Muscle of leg (tissue), 11 donors: ENCODE measurements around the gene MTMR3. TPM values are rescaled to one million over a fixed set of nuclear protein-coding genes. Genes with fewer than 3 reads are reported as not detected.

Experiments used
- DNase-seq: peaks from one replicate; pipeline ENCODE4 v3.0.0; 2013
- H3K27ac ChIP-seq: one replicate; pipeline ENCODE4 v1.5.1; 2013; ENCODE audit warnings: mild to moderate bottlenecking, low read length, control low read depth
- H3K27me3 ChIP-seq: one replicate; pipeline ENCODE4 v1.6.1; 2013; ENCODE audit warnings: low read length; ENCODE audit not compliant: control insufficient read depth, insufficient read depth
- H3K36me3 ChIP-seq: one replicate; pipeline ENCODE4 v1.6.1; 2013; ENCODE audit warnings: low read length; ENCODE audit not compliant: control insufficient read depth, insufficient read depth
- H3K4me1 ChIP-seq: one replicate; pipeline ENCODE4 v1.6.1; 2013; ENCODE audit warnings: low read length; ENCODE audit not compliant: control insufficient read depth, insufficient read depth
- H3K4me3 ChIP-seq: one replicate; pipeline ENCODE4 v1.5.1; 2013; ENCODE audit warnings: low read length, control low read depth
- H3K9me3 ChIP-seq: replicated peaks from 2 replicates; pipeline ENCODE4 v1.6.1; 2013; ENCODE audit warnings: low read depth, low read length; ENCODE audit not compliant: control insufficient read depth
- WGBS: methylation state at CpG from one replicate; pipeline ENCODE4 v1.1.5; 2013; ENCODE audit warnings: missing lambda C conversion rate; ENCODE audit not compliant: insufficient coverage; 5-methylcytosine and 5-hydroxymethylcytosine counted together
- polyA plus RNA-seq, 8 donors: library from polyadenylated mRNA; unstranded; fragments of 120-200 nt; gene quantifications; one replicate each; pipeline versions ENCODE4 v1.2.1 to v1.2.3, GENCODE V29; 2013; ENCODE audit warnings: inconsistent platforms in 1 of 8, low replicate concordance in 1 of 8; ENCODE audit not compliant: insufficient read length in 8 of 8, insufficient read depth in 1 of 8
- total RNA-seq: library from RNA; stranded (reverse); fragments of 120-200 nt; gene quantifications from one replicate; pipeline ENCODE4 v1.2.4, GENCODE V29; 2013

MTMR3 gene
- total and polyA plus RNA-seq, 9 donors = 23.6 to 29.1 (median 25.7) TPM

DNA sequence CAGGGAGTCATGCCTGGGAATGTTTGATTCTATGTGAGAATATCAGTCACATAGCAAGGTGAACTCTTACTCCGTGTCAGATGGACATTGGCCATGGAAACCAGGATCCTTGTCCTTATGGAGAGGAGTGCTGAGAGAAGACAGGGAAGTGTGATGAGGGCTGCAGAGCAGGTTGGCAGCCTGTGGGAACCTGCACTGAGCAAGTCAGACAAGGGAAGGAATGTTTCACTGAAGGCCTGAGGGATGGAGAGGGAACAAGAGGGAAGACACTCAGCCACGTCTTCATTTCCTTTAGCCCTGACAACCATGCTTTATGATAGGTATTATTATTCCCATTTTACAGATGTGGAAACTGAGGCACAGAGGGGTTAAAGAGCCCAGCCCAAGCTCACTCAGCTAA, 158.9 kb downstream of the MTMR3 start:
- Histone ChIP-seq H3K27me3 (peaks cover 3% of the 10 kb centered on the region), H3K4me1 (peaks cover 6% of the 10 kb centered on the region), H3K36me3 (no peaks in the 10 kb centered on the region), H3K27ac (no peak overlapping the region), H3K9me3 (no peaks in the 10 kb centered on the region), H3K4me3 (no peak overlapping the region)
- DNase-seq = no peak
- WGBS = 93% methylated on average over 1 of the region's 2 CpGs

DNA sequence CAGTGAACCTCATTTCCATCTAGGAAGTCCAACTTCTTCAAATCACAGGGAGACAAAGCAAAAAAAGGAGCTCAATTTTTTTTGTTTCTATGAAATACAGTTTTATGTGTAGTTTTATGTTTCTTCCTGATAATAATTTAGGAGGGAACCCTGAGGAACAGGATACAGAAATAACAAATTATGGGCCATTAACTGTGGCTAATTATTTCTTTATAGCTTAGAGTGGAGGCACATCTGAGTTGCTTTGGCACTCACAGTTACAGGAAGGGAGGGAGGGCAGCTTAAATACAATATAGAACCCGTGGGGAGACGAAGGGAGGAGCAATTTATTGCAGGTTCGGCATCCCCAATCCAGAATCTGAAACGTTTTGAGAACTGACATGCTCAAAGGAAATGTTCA, 160.2 kb downstream of the MTMR3 start:
- no peak overlapping the region for H3K27ac ChIP-seq

DNA sequence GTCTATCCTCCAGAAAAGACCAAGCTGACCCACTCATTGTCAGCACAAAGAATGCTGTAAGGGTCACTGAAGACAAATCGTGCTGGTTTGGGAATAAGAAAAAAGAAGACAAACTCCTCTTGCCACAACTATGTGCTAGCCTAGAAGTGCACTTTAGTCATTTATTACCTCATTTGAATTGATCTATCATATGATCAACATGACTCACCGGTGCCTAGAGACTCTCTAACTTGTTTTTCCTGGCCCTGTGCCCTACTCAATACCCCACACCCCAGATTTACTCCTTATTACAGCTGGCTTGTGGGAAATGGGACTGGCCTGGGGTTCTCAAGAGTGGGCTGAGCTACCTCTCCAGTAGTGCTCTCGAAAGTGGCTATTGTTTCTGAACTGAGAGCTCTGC, 161.4 kb downstream of the MTMR3 start:
- WGBS = 29% methylated on average over 1 of the region's 3 CpGs

More for the DNA sequence above, 160.2 kb downstream of the MTMR3 start:
- WGBS = 23% methylated on average over 4 of the region's 4 CpGs
- no peak for DNase-seq
- peaks cover 6% of the 10 kb centered on the region for H3K4me1 ChIP-seq
- no peak overlapping the region for H3K4me3 ChIP-seq
- H3K36me3 ChIP-seq = no peaks in the 10 kb centered on the region
- peaks cover 3% of the 10 kb centered on the region for H3K27me3 ChIP-seq
- no peaks in the 10 kb centered on the region for H3K9me3 ChIP-seq

DNA sequence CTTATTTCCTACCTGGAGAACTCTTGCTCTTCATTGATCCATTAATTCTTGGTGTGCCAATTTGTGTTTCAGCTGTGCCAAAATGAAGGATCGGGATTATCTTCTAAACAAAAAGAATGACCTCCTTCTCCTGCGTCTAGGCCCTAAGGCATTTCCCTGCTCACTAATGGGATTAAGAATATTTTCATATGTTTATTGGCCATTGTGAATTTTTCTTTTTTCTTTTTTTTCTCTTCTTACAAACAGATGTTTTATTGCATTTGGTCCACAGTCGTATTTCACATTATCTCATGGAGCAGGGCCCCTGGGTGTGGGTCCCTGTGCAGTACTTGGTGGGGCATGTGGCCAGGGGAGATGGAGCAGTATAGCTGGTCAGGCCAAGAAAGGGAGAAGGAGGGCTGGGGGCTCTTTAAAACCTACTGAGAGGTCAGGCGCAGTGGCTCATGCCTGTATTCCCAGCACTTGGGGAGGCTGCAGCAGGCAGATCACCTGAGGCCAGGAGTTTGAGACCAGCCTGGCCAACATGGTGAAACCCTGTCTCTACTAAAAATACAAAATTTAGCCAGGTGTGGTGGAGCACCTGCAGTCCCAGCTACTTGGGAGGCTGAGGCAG, 162.0 kb downstream of the MTMR3 start:
- H3K4me1 ChIP-seq = peaks cover 6% of the 10 kb centered on the region
- no CpG with 5 or more reads among the region's 4 CpGs for WGBS
- peak; percentile 42 for DNase-seq

More for the DNA sequence above, 161.4 kb downstream of the MTMR3 start:
- H3K27me3 ChIP-seq = peaks cover 3% of the 10 kb centered on the region
- no peak overlapping the region for H3K4me3 ChIP-seq
- no peaks in the 10 kb centered on the region for H3K9me3 ChIP-seq
- peak; percentile 91 for DNase-seq
- H3K4me1 ChIP-seq = peaks cover 6% of the 10 kb centered on the region
- H3K27ac ChIP-seq = peak overlapping the region; percentile 62
- no peaks in the 10 kb centered on the region for H3K36me3 ChIP-seq

DNA sequence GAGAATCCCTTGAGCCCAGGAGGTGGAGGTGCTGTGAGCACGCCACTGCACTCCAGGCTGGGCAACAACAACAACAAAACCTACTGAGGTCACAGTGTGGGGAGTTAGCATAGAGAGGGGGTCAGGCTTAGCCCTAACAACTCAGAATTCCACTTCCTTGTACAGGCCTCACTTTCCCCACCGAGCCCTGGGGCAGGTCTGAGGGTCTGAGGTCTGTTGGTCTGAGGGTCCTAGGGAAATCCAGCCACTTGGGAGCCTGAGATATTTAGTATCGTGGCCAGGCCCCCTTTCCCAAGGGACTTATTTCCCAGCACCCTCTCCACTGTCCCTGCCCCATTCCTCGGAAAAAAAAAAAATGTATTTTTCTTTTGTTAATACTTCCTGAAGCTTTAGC, 162.5 kb downstream of the MTMR3 start:
- Histone ChIP-seq H3K36me3 (no peaks in the 10 kb centered on the region), H3K27me3 (peaks cover 3% of the 10 kb centered on the region), H3K9me3 (no peaks in the 10 kb centered on the region), H3K27ac (no peak overlapping the region), H3K4me1 (peaks cover 6% of the 10 kb centered on the region), H3K4me3 (no peak overlapping the region)
- DNase-seq = no peak
- 20% methylated on average over 1 of the region's 4 CpGs for WGBS

More for the DNA sequence above, 162.0 kb downstream of the MTMR3 start:
- H3K9me3 ChIP-seq = no peaks in the 10 kb centered on the region
- no peak overlapping the region for H3K4me3 ChIP-seq
- peaks cover 3% of the 10 kb centered on the region for H3K27me3 ChIP-seq
- H3K27ac ChIP-seq = peak overlapping the region; percentile 62
- no peaks in the 10 kb centered on the region for H3K36me3 ChIP-seq

DNA sequence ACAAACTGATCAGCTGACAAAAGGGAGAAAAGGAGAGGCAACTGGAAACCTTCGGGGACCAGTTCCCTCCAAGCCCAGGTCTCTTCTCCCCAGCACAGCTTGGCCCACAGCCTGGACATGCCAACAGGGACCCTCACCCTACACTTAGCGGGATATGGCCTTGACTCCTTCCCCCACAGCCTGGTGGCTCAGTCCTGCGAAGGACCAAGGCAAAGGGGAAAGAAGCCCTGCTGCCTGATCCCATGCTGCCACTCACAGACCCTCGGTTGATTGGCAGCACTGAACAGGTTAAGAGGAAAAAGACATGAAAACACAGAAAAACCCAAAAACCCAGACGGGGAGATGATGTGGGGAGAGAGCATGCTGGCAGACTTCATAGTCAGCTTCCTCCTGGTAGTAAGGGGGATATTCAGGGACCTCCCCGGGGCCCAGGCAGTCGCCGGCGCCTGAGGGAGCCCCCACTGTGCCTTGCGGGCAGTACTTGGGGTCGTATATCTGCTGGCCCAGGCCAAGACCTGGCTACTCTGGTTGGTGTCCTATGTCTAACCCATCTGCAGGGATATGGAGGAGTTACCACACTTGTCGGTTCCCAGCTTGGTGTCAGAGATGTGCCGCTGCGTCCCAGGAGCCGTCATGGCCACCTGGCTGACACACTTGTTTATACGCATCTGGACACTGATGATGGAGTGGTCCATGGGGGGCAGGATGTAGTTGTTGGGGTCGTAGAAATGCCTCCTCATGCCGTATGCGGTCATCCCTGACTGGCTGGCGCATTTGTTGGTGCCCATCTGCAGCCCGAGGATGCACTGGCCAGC, 163.1 kb downstream of the MTMR3 start:
- H3K27ac ChIP-seq = no peak overlapping the region
- no peak overlapping the region for H3K4me3 ChIP-seq
- no peaks in the 10 kb centered on the region for H3K9me3 ChIP-seq
- peaks cover 6% of the 10 kb centered on the region for H3K4me1 ChIP-seq
- DNase-seq = no peak
- 90% methylated on average over 15 of the region's 21 CpGs for WGBS
- no peaks in the 10 kb centered on the region for H3K36me3 ChIP-seq
- peaks cover 3% of the 10 kb centered on the region for H3K27me3 ChIP-seq

DNA sequence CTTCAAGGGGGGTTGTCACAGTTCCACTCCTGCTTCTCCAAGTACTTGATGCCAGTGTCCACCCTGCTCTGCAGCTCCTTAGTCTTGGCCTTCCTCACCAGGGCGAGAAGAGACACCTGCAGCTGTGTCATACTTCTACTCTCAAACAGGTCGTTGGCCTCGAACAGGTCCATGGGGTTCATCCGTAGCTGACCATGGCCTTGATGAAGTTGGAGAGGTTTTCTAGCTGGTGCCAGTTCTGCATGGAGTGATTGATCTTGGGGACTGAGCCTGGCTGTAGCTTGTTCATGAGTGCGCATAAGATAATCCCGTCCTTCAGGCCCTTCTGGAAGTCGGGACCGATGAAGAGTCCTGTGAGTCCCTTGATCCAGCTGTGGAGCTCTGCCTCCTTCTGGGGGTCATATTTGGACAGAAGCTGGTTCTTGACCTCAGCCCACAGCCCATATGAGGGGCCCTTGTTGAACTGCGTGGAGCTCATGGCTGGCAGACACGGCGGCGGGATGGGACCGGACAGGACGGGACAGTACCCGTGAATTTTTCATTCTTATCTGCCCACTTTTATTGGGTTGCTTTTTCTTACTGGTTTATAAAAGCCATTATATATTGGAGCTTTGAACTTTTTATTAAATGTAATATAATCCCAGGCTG, 163.9 kb downstream of the MTMR3 start:
- Histone ChIP-seq H3K4me3 (no peak overlapping the region), H3K27ac (no peak overlapping the region), H3K4me1 (peaks cover 6% of the 10 kb centered on the region), H3K36me3 (no peaks in the 10 kb centered on the region), H3K9me3 (no peaks in the 10 kb centered on the region), H3K27me3 (peaks cover 3% of the 10 kb centered on the region)
- no peak for DNase-seq
- WGBS = 95% methylated on average over 6 of the region's 15 CpGs

DNA sequence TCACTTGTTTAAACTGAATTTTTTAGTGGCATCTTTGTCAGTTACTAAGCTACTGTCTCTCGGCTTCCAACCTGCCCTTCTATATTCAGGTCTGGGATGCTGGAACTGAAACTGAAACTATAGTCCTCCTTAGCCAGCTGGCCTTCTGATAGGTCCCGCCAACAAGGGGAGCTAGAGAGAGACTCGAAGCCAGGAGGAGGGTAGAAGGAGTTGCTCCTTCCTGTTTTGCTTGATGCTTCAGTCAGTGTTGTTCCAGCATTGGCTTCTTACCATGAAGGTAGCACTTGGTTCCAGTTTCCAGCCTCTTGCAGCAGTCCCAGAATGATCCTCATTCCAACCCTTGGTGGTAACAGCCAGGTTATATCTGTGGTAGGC, 164.4 kb downstream of the MTMR3 start:
- Histone ChIP-seq H3K27me3 (peaks cover 3% of the 10 kb centered on the region), H3K27ac (no peak overlapping the region), H3K4me1 (peaks cover 6% of the 10 kb centered on the region), H3K36me3 (no peaks in the 10 kb centered on the region), H3K9me3 (no peaks in the 10 kb centered on the region), H3K4me3 (no peak overlapping the region)
- DNase-seq = no peak
- WGBS = 46% methylated on average over 2 of the region's 3 CpGs

DNA sequence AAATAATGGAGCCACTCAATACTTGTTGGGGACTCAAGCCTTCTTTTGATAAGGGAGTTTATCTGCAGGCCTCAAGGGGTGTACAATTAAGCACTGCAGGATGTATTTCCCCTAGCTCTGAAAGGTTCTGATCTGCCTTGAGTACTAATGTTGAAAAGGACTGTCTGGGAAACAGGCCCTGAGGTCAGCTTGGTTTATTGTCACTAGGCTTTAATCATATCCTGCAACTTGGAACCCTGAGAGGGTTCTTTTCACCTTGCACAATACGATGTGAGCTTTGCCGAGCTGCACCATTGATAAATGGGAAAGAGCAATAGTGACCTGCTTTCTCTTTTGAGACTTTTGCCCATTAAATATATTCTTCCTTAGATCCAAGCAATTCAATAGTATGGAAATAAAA, 165.7 kb downstream of the MTMR3 start:
- no peak overlapping the region for H3K4me3 ChIP-seq
- no peaks in the 10 kb centered on the region for H3K9me3 ChIP-seq
- no peak for DNase-seq
- H3K27me3 ChIP-seq = no peaks in the 10 kb centered on the region
- H3K4me1 ChIP-seq = peaks cover 6% of the 10 kb centered on the region
- WGBS = no CpG with 5 or more reads among the region's 2 CpGs
- H3K36me3 ChIP-seq = no peaks in the 10 kb centered on the region
- H3K27ac ChIP-seq = no peak overlapping the region

DNA sequence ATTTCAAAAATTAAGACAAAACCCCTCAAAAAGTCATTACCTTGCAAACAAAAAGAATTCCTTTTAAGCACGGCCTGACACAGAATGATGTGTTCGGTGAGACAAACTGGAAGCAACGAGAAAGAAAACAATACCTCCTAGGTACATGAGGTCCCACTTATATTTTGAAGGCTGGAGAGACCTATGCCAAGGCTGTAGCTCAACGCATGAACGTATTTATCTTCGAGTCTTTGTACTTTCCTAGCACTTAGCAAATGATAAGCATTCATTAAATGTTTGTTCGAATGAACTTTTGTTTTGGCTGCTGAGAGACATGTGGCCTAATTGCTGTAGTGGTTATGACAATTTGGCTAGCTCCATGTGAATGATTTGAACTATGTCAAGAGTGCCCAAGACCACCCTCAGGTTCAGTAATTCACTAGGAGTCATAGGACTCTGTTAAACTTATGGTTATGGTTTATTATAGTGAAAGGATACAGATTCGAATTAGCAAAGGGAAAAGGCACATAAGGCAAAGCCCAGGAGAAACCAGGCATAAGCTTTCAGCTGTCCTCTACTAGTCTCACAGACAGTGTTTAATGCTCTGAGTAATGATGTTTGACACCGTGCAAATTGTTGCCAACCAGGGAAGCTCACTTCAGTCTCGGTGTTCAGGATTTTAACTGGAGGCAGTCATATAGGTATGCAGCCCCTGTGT, 171.2 kb downstream of the MTMR3 start:
- Histone ChIP-seq H3K27ac (no peak overlapping the region), H3K4me3 (no peak overlapping the region), H3K27me3 (no peaks in the 10 kb centered on the region), H3K36me3 (no peaks in the 10 kb centered on the region), H3K4me1 (peaks cover 2% of the 10 kb centered on the region), H3K9me3 (peaks cover 4% of the 10 kb centered on the region)
- DNase-seq = no peak
- WGBS = 70% methylated on average over 4 of the region's 10 CpGs
